HG03045 (cell line): Measurements from ENCODE around the gene TMEM41B.
"Not testable (repeated sequence)": the region's sequence is repeated elsewhere in the genome, so short reads cannot be mapped to it uniquely, and the experiment has no call there.

ENCODE experiments used
- ATAC-seq: cut with Tn5 transposase; IDR thresholded peaks from one replicate; pipeline ENCODE4 v1.9.1; 2021; ENCODE audit warnings: mild to moderate bottlenecking, moderate library complexity; ENCODE audit not compliant: unreplicated experiment

The TMEM41B gene, protein sequence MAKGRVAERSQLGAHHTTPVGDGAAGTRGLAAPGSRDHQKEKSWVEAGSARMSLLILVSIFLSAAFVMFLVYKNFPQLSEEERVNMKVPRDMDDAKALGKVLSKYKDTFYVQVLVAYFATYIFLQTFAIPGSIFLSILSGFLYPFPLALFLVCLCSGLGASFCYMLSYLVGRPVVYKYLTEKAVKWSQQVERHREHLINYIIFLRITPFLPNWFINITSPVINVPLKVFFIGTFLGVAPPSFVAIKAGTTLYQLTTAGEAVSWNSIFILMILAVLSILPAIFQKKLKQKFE

DNA sequence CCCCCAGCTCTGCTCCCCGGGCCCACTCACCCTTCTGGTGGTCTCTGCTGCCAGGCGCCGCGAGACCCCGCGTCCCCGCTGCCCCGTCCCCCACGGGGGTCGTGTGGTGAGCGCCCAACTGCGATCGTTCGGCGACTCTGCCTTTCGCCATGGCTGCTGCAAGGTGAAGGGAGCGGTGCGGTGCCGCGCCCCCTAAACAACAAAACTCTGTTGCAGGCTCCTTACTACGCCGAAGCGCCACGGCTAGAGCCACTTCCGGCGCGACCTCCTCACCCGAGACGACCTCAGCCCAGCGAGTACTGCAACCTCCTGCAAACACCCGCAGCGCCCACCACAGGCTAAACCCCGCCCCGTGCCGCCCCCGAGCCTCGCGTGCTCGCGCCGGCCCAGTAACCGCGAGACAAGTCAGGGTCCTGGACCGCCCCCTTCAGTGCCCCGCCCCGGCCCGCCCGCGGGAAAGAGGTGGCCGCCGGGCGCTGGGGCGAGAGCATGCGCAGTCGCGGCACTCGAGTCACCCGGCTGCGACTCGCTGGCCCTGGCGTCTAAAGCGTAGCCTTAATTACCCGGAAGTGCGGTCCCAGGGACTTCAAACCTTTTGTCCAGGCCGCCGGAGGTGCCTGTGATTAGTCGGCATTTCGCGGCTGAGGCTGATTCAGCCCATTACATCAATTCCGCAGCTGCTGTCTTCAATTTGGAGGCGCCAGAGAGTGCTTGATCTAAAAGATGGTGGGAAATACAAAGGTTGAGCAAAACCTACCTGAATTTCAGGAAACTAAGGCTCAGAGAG, at the start of gene TMEM41B:
Gene TMEM41B, minus strand, starts transcription at position 303 of the 787 bp plus-strand sequence. Its CDS starts 152 bp downstream, at position 151.
- peak; percentile 97 for ATAC-seq

DNA sequence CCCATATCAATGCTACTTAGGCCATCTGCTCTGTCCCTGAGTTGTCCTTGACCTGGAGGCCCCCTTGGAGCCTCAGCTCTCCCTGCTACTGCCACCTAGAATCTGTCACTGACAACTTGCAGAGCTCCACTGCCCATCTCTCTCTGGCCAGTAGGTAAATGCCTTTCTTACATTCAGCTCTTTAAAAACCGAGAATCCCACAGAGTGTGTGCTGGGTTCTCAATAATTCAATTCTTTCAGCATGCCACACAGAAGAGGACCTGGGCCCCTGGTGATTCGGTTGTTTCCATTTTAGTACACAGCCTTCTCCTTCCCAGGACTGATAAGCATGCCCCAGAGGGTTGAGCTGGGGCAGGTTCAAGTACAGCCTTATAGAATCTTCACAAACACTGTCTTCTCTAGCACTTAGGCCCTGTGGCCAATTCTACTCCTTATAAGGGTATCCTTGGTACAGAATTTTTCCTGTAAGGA, 48.0 kb upstream of the TMEM41B start:
- ATAC-seq, result no peak

DNA sequence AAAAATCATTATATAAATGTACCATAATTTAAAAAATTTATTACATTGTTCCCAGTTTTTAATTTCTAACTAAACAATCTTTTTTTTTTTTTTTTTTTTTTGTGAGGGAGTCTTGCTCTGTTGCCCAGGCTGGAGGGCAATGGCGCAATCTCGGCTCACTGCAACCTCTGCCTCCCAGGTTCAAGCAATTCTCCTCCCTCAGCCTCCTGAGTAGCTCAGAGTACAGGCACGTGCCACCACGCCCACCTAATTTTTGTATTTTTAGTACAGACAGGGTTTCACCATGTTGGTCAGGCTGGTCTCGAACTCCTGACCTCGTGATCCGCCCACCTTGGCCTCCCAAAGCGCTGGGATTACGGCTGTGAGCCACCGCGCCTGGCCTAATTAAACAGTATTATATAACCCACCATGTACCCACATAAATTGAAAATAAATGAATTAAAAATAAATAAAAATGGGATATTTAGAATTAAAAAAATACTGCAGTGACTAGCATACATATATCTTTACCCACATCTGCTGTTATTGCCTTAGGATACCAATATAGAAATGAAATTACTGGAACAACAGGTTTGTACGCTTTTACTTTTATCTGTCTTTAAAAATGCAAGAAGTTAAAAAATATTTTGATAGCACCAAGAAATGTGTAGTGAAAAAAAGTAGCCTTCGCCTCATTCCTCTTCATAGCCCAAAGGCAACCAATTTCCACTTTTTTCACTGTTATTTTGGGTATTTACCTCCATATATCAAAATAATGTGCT, 46.6 kb upstream of the TMEM41B start:
- not testable (repeated sequence) for ATAC-seq

DNA sequence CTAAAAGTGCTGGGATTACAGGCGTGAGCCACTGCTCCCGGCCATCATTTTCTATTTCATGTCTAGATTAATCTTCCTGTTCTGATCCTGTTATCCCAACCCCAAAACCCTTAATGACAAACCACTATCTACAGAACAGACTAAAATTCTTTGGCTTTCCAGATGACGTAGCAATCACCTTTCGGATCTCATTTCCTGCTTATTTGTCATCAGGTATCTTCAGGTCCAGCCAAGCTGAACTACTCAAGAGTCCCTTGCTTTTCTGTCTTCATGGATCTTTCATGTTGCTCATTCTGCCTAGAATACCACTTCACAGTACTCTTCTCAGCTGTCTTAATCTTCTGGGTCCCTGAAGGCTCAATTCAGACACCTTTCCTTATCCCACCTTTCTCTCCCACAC, 42.6 kb upstream of the TMEM41B start:
- no peak for ATAC-seq

DNA sequence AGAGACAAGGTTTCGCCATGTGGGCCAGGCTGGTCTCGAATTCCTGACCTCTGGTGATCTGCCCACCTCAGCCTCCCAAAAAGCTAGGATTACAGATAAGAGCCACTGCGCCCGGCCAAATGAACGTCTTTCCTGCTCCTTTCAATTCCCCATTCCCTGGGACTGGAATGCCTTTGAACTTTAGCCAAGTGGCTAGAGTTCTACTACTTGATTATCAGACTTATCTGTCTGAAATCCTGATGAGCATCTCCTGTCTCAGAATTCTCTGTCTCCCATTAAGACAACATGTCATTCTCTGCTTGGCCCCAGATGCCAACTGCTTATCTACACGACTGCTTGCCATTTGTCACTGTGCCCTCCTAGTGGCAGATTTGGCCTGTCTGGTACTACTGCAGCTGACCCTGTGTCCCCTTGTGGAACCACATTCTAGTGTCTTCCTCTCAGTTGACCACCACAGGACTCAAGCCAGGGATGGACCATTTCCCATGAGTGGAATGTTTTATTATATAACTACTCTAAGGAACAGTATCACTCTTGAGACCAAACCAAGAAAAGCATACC, 37.0 kb upstream of the TMEM41B start:
- ATAC-seq, result no peak

DNA sequence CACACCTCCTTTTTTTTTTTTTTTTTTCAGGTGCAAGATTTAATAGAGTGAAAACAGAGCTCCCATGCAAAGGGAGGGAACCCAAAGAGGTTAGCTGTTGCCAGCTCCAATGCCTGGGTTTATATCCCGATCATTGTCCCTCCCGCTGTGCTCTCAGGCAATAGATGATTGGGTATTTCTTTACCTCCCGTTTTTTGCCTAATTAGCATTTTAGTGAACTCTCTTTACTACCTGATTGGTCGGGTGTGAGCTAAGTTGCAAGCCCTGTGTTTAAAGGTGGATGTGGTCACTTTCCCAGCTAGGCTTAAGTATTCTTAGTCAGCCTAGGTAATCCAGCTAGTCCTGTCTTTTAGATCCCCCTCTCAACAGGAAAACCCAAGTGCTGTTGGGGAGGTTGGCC, 33.4 kb upstream of the TMEM41B start:
- not testable (repeated sequence) for ATAC-seq

DNA sequence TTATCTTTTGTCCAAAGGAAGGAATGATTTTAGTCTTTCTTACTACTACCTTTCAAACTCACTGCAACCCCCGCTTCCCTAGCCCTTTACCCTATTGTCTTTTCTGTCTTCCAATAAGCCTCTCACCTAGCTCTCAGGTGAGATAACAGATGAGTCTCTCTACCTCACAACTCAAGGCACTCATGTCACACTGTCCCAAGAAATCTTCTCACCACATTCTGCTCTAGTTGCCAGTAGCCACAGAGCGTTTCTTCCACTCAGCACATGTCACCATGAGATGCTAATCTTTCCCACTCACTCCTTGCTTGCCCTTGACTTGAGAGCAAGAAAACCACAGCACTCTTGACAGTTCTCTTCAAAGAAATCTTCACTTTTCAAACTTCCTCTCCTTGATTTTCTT, 32.7 kb upstream of the TMEM41B start:
- no peak for ATAC-seq

DNA sequence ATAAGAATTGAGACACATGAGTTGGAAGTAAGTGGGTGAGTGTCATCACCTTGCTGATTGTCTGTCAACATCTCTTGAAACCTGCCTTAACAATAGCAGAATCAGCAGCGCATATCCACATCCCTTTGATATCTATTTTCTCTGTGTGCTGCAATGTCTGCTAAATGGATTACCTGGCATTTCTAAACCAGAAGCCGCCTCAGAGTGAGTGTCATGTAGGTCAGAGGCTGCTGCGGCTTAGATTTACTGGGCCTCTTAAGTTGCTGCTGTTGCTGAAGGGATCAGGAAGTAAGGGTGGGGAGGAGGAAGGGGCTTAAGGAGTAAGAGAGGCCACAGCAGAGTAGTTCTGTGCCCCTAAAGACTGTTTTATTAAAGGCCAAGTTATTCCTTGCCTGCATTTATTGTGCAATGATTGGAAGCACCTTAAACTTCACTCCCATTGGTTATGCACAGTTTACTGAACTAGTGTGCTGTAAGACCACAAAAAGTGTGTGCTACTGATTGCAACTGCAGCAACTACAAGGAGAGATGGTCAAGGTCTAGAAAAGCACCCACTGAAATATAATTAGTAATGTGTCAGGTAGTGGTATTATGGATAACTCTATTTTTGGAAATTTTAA, 29.8 kb upstream of the TMEM41B start:
- no peak for ATAC-seq

DNA sequence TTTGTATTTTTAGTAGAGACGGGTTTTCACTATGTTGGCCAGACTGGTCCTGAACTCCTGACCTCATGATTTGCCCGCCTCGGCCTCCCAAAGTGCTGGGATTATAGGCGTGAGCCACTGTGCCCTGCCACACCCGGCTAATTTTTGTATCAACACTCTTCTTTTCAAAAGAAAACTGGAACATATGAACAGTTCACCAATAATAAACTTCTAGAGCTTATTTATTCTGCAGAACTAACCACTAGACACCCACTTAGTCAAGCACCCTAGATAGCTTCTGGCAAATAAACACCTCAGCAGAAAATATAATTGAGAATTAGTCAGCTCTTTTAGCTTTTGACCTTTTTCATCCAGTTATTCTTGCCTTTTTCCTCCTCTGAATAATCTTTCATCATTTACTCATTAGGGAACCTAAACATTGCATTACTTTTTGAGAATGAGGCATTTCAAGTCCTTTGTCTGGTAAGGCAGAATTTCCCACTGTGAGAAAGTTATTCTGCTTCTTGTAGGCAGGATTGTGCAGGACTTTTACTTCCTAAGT, 27.3 kb upstream of the TMEM41B start:
- no peak for ATAC-seq

DNA sequence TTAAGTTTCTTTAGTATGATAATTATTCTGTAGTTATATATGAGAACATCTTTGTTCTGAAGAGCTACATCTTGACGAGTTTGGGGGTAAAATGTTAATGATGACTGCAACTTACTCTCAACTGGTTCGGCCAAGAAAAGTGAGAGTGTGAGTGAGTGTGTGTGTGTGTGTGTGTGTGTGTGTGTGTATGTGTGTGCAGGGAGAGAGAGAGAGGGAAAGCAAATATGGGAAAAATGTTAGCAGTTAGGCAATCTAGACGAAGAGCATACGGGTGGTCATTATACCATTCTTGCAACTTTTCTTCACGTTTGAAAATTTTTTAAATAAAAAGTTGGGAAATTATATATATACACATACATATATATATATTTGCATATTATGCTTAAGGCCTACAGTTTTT, 18.3 kb upstream of the TMEM41B start:
- ATAC-seq, result no peak

DNA sequence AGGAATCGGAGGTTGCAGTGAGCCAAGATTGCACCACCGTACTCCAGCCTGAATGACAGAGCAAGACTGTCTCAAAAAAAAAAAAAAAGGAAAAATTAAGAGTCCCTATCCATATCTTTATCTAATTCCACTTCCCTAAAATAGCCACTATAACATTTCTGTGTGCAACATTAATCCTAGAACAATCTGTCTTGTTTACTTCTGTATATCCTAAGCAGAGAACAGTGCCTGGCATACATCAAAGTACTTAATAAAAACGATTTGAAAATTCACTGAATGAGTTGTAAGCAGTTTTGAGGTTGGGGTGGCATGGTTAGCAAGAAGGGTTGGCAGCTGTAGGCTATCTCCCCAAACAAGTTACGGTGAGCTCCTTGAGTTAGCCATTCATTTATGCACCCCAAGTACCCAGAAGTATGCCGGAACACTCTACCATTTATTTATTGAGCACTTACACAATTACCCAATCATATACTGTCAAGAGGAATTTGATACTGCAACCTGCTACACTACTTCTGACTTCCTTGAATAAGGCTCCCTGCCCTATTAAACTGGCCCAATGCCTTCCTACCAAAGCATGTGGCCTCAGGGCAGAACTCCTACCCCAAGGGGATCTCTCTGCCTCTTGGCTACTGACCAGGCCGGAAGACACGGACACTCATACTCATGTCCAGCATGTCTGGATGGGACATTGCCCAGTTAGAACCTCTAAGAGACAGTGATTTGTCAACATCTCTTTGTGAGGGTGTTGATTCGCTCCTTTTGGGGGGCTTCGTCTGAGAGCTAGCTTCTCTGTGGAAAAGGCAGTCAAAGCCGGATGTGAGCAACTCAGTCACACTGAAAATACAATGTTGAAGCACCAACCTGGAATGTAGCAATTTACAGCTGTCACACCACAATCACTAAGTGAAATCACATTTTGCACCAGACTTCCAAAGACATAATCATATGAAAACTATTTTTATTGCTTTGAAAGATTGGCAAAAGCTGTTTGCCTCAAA, 16.3 kb upstream of the TMEM41B start:
- no peak for ATAC-seq

DNA sequence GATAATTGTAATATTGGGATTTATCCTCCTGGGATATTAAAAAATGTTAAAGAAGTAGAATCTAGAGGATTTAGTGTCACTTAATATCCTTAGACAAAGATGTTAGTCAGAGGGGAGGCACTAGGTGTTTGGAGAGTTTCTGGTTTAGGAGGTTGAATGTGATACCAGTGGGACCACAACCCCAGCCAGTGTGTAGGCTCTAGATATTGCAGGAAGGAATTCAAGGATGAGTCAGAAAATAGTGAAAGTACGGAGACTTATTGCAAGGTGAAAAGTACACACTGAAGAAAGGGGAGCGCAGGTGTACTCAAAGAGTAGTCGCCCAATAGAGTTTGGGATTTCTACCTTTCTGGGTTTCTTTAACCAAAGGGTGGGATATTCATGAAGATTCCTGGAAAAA, 5.7 kb upstream of the TMEM41B start:
- no peak for ATAC-seq

DNA sequence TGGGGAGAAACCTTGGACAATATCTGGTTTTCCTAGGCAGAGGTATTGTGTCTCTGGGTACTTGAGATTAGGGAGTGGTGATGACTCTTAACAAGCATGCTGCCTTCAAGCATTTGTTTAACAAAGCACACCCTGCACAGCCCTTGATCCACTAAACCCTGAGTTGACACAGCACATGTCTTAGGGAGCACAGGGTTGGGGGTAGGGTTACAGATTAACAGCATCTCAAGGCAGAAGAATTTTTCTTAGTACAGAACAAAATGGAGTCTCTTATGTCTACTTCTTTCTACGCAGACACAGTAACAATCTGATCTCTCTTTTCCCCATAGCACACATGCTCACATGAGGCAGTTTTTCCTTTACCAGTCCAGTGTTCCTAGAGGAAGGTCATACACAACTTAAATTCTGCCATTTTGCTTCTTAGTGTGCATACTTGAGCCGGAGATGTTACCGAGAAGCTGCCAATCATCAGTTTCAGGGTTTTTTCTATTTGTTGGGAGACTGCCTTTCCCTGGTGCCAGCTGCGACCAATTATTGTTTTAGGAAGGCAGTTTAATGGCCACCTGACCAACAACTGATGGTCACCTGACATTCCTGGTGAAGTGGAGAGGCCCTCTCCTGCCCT, 5.1 kb upstream of the TMEM41B start:
- not testable (repeated sequence) for ATAC-seq

DNA sequence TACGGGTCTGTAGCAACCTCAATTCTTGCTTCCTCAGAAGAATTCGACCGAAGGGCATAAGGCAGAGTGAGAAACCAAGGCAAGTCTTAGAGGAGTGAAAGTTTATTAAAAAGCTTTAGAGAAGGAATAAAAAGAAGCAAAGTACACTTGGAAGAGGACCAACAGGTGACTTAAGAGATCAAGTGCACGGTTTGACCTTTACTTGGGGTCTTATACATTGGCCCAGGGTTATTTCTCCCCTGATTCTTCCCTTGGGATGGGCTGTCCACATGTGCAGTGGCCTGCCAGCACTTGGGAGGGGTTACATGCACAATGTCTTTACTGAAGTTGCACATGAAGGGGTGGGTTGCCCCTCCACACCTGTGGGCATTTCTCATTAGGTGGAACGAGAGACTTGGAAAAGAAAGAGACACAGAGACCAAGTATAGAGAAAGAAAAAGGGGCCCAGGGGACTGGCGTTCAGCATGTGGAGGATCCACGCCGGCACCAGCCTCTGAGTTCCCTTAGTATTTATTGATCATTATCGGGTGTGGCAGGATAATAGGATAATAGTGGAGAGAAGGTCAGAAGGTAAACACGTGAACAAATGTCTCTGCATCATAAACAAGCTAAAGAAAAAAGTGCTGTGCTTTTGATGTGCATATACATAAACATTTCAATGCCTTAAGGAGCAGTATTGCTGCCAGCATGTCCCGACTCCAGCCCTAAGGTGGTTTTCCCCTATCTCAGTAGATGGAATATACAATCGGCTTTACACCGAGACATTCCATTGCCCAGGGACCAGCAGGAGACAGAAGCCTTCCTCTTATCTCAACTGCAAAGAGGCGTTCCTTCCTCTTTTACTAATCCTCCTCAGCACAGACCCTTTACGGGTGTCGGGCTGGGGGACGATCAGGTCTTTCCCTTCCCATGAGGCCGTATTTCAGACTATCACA, 4.3 kb upstream of the TMEM41B start:
- ATAC-seq, result not testable (repeated sequence)

DNA sequence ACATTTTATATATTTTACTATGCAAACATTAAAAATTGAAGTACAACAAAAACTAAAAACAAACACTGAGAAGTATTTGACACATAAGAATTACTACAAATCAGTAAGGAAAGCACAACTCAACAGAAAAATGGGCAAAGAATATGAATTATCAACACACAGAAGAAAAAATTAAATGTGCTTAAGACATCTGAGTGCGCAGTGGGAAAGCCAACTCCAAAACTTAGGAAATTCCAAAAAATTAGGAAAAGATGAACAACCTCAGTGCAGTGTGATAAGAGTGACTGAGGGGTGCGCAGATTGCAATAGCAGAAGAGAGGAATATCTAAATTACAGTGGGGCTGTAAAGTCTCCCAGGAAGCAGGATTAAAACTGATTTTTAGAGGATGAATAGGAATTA, 1.9 kb upstream of the TMEM41B start:
- ATAC-seq, result no peak

DNA sequence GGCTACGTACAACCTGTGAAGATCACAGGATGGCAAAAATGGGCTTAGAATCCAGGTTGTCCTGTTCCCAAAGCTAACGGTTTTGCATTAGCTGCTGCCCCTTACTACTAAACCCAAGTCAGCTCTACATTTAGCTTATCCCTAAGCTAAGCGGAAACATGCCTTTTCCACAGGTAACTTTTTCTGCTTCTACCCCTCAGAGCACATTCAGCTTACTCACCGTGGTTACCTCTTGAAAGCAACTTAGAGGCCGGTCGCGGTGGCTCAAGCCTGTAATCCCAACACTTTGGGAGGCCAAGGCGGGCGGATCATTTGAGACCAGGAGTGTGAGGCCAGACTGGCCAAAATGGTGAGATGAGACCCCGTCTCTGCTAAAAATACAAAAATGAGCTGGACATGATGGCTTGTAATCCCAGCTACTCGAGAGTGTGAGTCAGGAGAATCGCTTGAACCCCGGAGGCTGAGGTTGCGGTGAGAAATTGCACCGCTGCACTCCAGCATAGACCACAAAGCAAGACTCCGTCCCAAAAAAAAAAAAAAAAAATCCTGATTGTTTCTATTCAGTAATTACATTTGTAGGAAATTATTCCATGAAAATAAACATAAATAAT, 790 bp upstream of the TMEM41B start:
- no peak for ATAC-seq

DNA sequence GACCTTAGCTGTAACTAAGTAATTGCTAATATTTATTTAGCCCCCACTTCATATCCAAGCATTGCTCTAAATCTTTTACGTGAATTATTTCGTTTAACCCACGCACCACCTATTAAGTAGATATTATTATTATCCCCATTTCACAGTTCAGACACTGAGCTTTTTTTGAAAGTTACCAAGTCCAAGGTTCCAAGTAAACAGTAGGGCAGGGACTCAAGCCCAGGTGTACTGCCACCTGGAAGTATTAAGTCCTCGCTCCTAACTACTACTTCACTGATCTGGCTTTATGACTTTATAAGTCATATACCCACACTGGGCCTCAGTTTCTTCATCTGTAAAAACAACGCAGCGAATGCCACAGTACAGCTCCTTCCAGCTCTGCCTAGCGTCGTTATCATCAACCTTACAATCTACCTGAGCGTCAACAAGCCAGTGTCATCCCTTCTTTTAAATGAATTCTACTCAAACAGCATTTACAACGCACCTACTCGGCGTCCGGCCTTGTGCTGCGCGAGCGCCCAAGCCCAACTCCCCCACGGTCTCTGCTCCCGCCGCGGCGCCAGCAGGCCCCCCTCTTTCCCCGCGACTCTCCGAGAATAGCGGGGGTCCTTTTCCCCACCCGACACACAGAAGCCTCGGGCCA, 624 bp downstream of the TMEM41B start:
- peak; percentile 14 for ATAC-seq
